GM18526 (cell line): ENCODE data around the gene PEAK3.

Experiments
- POLR2A ChIP-seq: IDR thresholded peaks from 3 replicates; pipeline ENCODE4 v1.6.1; 2011; ENCODE audit not compliant: insufficient read length; ENCODE audit errors: extremely low read depth

PEAK3 gene

DNA sequence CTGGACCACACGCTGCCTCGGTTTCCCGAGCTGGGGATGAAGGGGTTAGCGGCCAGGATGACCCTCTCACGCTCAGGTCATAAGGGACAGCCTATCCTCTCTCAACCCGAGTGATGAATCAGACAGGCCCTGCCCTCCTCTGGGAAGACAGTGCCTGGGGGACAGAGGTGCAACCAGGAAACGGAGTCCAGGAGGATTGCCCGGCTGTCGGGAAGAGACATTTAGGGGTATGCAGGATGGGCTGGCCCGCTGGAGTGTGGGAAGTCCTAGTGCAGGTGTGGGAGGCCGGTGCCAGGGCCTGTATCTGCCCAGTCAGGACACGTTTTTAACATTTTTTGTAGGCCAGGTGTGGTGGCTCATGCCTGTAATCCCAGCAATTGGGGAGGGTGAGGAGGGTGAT, 38.1 kb upstream of the PEAK3 start:
- TF ChIP-seq POLR2A, result no peak

DNA sequence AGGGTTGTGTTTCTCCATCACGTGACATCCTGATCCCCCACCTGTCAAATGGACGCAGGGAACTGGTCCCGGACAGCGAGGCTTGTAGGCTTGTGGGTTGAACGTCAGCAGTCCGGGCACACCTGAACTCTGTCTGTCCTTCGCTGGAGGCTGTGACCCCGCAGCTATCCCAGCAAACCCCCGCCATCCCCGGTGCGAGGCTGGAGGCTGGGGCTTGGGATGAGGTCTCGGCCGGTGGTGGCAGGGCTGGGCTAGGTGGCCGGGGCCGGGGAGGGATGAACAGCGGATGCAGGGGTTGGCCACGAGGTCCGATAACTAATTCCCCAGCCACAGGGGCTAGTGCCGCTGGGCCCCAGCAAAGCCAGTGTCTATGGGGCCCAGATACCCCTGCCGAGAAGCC, 37.6 kb upstream of the PEAK3 start:
- TF ChIP-seq POLR2A, result no peak

DNA sequence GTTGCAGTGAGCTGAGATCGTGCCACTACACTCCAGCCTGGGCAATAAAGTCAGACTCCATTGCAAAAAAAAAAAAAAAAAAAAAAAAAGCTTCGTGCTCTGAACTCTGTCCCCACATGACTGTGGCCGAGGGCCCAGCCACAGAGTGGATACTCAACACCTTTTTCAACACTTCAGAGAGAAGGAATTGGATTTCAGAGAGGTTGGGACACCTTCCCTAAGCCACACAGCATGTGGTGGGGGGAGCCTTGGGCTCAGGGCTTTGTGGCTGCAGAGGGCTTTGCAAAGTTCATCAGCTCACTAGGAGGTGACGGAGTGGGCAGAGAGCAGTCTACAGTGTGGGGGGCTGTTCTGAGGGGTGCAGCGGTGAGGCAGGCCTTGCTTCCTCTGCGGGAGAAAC, 36.9 kb upstream of the PEAK3 start:
- TF ChIP-seq POLR2A, result no peak

DNA sequence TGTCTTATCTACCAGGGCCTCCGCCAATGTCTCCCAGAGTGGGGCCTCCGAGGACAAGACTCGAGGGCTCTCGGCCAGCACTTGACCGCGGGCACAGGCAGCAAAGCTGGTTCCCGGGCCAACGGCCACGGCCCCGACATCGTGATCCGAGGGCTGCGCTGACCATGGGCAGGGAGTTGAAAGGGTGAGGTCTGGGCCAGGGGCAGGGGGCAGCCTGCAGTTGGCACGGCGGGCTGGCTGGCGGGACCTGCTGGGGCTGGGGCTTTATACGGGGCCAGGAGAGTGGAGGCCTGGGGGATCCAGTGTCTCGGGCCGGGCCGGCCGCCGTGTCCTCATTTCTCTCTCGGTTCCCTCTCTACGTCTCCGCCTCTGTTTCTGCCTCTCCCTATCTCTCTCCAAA, 35.8 kb upstream of the PEAK3 start:
- no peak for TF ChIP-seq POLR2A

DNA sequence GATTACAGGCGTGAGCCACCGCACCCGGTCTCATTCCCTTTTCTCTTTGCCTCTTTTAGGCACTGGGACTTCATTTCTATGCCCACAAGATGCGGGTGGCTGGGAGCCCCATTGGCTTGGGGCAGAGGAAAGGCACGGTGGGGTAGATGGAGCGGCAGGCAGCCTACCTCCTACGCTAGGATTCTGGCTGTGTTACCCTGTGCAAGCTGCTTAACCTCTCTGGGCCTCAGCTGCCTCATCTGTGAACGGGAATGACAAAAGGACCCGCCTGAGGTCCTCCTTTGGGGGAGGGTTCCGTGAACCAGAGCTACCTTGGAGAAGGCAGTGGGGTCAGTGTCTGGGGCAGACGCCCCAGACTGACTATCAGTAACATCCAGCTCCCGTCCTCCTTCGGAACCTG, 35.3 kb upstream of the PEAK3 start:
- no peak for TF ChIP-seq POLR2A

DNA sequence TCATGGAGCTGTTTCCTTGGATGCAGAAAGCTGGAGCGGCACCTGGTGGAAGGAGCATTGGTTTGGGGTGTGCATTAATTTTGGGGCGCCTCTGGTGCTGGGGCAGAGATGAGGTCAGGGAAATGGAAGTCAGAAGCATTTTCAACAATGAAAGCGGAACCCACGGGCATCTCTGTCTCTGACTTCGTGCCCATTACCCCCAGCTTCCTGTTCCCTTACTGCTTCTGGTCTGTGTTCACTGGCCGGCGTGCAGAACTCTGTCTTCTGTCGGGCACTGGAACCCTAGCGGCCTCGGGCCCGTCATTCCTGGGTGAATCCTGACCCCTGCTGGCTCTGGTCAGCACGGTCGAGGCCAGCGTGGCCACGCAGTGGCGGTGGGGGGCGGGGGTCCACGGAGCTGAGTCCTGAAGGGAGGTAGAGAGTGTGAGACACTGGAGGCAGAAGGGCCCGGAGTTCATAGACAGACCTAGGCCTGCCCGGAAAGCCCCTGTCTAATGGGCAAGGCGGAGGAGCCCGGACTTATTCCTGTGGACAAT, 33.9 kb upstream of the PEAK3 start:
- TF ChIP-seq POLR2A, result no peak

DNA sequence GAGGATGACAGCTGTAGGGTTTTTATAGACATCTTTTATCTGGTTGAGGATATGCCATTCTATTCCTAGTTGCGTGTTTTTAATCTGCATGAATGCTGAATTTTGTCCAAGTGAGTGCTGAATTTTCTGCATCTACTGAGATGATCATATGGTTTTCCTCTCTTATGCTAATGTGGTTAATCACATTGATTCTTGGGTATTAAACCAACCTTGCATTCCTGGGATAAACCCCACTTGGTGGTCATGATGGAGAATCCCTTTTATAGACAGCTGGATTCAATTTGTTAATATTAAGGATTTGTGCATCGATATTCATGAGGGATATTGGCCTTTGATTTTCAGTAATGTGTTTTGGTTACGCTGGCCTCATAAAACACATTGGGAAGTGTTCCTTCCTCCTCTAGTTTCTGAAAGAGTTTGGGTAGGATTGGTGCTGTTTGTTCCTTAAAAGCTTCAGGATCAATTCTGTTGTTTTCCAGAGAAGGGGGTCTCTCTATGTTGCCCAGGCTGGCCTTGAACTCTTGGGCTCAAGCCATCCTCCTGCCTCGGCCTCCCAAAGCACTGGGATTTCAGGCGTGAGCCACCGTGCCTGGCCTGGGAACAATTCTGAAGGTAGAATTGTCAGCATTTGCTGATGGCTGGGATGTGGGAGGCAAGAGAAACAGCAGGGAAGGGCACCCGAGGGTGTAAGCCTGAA, 33.3 kb upstream of the PEAK3 start:
- no peak for TF ChIP-seq POLR2A

DNA sequence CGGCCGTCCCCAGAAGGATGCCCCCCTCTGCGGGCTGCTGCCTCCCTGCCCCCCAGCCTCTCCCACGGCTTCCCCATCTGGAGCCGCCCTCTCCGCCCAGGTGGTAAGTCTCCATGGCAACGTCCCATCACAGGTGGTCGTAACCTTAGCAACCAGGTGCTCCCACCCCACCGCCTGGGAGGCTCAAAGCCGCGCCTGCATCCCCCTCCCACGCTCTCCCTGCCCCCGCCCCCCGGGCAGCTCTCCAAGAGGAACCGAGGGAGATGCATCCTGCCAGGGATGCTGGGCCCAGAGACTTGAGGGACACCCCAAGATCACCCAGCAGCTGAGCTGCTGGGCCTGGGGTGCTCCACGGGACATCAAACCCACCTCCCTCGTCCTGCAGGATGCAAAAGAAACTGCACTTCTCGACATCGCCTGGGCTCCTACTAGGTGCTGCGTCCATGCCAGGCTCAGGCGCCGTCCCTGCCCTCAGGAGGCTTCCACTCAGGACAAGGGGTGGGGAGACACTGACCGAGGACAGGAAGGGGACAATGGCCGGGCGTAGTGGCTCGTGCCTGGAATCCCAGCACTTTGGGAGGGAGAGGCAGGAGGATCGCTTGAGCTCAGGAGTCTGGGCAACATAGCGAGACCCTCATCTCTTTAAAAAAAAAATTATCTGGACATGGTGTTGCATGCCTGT, 31.0 kb upstream of the PEAK3 start:
- no peak for TF ChIP-seq POLR2A

DNA sequence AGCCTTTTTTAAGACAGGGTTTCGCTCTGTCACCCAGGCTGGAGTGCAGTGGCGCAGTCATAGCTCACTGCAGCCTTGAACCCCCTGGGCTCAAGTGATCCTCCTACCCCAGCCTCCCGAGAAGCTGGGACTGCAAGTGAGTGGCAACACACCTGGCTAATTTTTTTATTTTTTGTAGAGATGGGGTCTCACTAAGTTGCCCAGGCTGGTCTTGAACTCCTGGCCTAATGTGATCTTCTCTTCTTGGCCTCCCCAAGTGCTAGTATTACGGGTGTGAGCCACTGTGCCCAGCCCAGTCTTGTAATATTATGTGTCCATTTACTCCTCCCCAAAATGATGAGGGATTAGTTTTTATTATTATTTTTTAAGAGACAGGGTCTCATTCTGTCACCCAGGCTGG, 29.1 kb upstream of the PEAK3 start:
- TF ChIP-seq POLR2A, result no peak

DNA sequence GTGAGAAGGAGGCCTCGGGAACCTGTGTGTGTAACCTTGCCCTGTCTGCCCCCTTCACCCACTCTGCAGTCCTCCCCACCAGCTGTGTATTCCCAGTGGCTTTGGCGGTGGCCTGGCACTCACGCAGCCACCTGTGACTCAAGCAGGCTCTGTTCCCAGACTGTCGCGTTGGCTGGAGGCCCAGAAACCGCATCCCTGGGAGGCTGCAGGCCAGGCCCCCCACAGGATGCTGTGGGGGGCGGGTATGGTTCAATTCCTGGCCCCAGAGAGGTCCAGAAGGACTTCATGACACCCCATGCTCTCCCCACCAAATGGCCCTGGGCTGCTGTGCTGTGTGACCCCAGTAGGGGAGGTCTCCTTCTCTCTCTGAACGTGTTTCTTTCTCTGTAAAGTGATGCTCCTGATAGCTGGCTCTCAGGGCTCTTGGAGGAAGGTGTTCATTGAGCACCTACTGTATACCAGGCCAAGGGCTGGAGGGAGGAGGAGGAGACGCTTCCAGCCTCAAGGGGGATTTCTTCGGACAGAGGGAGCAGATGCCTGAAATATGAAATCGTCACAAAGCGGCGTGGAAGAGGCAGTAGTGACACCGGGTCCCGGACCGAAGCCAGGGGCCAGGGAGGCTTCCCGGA, 27.9 kb upstream of the PEAK3 start:
- TF ChIP-seq POLR2A, result no peak

DNA sequence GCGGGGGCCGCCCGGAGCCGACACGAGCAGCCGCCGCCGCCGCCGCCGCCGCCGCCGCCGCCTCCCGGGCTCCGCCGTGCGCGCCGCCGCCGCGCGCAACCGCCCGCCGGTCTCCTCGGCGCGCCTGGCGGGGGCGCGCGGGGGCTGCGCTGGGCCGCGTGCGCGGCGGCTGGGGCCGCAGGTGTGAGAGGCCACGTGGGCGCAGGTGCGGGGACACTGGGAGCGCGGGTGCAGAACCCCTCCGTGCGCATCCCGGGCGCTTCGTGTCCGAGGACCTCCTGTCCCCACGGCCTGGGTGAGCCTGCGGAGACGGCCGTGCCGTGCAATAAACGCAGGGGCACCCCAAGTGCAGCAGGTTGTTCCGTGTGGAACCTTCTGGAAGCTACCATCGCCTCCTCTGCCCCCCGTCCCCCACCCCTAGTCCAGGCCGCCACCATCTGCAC, 26.2 kb upstream of the PEAK3 start, which contains the start of gene LINGO3:
LINGO3 (minus strand) TSS at position 41 of the 443 bp plus-strand sequence. CDS start 16,378 bp downstream, outside the sequence.
- no peak for TF ChIP-seq POLR2A

DNA sequence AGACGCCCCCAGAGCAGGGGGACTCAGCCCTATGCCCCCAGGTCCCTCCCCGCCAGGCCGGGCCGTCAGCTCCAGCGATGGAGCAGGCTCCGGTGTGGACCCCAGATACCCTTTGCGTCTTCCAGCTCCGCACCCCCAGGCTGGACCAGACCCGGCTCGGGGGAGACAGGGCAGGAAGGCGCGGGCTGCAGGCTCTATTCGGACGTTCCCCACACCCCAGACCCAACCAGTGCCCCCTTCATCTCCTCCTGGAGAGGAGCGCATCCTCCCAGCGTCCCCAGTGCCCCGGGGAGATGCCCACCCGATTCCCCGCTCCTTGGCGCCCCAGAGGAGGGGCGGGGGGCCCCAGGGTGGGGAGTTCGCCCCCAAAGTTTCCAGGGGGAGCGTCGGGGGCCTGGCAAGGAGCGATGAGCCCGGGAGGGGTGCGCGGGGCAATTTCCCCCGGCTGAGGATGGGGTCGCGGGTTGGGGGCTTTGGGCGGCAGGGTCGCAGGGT, 25.6 kb upstream of the PEAK3 start:
- no peak for TF ChIP-seq POLR2A

DNA sequence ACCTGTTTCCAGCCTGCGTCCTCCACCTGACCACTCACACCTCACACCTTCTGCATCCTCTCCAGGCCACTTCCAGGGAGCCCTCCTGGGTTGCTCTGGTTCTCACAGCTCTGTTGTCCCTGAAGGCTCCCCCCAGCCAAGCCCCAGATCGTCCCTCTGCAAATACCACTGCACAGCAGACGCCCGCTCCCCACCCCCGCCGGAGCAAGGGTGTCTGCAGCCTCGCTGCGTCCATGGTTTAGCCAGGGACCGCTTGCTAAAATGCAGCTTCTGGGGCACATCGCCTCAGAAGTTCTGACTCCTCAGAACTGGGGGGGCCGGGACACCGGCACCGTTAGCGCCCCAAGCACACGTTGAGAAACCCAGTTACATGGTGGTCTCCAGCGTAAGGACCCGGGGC, 25.0 kb upstream of the PEAK3 start:
- TF ChIP-seq POLR2A, result no peak

DNA sequence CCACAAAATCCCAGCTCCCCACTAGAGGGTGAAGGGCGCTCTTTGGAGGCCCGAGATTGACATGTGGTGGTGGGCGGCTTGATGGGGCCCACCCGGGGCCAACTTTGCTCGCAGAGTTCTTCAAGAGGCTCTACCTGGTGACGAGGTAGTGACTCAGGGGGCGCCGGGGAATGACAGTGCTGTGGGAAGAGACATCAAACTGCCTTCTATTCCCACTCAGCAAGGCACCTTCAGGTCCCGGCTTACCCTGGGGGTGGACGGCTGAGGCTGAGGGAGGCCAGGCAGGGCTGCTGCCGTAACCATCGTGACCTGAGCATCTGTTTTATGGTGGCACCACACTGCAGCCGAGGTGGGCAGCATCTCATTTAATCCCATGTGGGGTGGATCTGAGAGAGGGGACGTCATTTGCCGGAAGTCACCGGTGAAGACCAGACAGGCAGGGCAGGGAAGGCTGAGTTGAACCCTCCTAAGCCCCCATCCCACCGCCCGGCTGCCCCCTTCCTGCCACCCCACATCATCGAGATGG, 24.4 kb upstream of the PEAK3 start:
- no peak for TF ChIP-seq POLR2A

DNA sequence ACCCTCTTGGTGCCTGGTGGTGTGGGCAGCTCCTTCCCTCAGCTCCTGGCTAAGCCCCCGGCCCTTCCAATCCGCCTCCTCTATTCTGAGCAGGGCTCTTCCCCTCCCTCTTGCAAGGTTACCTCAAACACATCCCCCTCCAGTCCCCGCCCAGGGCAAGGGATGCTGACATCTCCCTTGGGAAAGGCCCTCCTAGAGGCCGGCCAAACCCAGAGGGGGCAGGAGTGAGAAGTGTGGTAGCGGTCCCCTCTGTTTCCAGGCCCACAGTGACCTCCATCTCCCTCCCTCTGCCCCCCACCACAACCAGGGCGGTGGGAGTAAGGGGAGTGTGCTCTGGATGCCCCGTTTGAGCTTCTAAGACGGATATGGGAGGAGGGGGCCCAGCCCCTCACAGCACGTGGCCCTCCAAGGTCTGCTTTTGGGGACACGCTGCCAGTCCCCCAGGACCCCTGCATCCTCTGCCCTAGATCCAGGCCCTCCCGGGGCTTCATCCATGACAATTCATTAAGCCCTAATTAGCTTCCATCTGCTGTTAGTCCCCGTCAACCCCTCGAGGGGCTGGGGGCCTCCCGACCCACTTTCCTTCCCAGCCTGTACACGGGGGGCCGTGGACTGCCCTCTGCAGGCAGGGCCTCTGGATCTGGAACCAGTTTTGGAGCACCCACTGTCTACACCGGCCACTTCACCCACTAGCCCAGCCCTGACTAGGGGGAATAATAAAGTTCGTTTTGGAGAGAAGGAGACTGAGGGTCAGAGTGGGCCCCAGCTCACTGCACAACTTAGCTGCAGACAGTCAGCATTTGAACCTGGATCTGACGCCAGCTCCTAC, 23.7 kb upstream of the PEAK3 start:
- TF ChIP-seq POLR2A, result no peak
